ENCODE results near the gene CFAP45. TPM values are rescaled to one million over a fixed set of nuclear protein-coding genes. Genes with fewer than 3 reads are reported as not detected.

CFAP45 gene
- total and polyA plus RNA-seq, 9 of the 15 experiments (the other 6 are each of a cell fraction or from before 2014, with no cell fraction given): 0.65 to 2.4 (median 1.5) TPM

GRCh38 chr1:159938905-159939677, 39.1 kb upstream of the CFAP45 start:
- H3K36me3 ChIP-seq (ENCODE audit: control insufficient read depth, insufficient read depth, low read length): no peaks in the 10 kb centered on the region
- FAIRE-seq (no peak), DNase-seq (ENCODE audit: extremely low read depth in 1 of 4, low spot score in 3 of 4) (no peak), ATAC-seq (no peak)
- POLR2A ChIA-PET: interaction anchor here (0.6 to 1.5 kb wide), 3 partner anchors 15 to 157 kb away, joined by 3 to 5 read pairs (median 4); no protein-coding TSS in a partner anchor
- H3K4me3 ChIP-seq: no peak overlapping the region
- H4K20me1 ChIP-seq (replicated peaks; ENCODE audit: control insufficient read depth, insufficient read depth, low read length): peaks cover 7% of the 10 kb centered on the region; the same call in 1 of the 2 replicates
- H3K4me1 ChIP-seq (replicated peaks in 1 of 2; ENCODE audit: control insufficient read depth in 2 of 2, insufficient read depth in 2 of 2, low read length in 2 of 2): peaks cover 4 to 18% of the 10 kb centered on the region in 2 experiments; a peak in 4 of 5 replicates
- no peaks in the 10 kb centered on the region for H3K9me1 ChIP-seq (ENCODE audit: control insufficient read depth, insufficient read depth, low read length)
- 4% methylated on average over 6 of the region's 6 CpGs for WGBS (ENCODE audit: insufficient coverage, low coverage, missing lambda C conversion rate)
- H3K79me2 ChIP-seq (ENCODE audit: control insufficient read depth, insufficient read depth, low read length): no peaks in the 10 kb centered on the region
- CTCF ChIA-PET (ENCODE audit: low intra/inter-chr PET ratio): interaction anchor here (6.5 kb wide), 1 partner anchor 67 kb away, joined by 75 read pairs; no protein-coding TSS in a partner anchor
- H3K9ac ChIP-seq (ENCODE audit: insufficient read depth in 1 of 2, low read depth in 2 of 2, low read length in 2 of 2): no peak overlapping the region
- H3K9me3 ChIP-seq (replicated peaks; ENCODE audit: control insufficient read depth, insufficient read depth, low read depth, low read length): no peaks in the 10 kb centered on the region
- peaks cover 10 to 56% of the 10 kb centered on the region in 2 experiments for H3K27me3 ChIP-seq (ENCODE audit: control insufficient read depth in 2 of 2, insufficient read depth in 2 of 2, low read length in 2 of 2)
- intact Hi-C loops (cut with micrococcal nuclease) (loop anchor here (5.0 kb wide), 2 partner anchors 142 to 143 kb away; partner anchors contain the start of gene KCNJ9), in situ Hi-C loops (cut with MboI) (loop anchor here (5.0 kb wide), 1 partner anchor 68 kb away; no protein-coding TSS in a partner anchor)
- BruUV-seq (replicated peaks): no TSS peak
- H3K27ac ChIP-seq (ENCODE audit: extremely low read depth, low read depth, low read length): no peak overlapping the region
- H2AFZ ChIP-seq (ENCODE audit: low read depth, low read length): no peak overlapping the region
- H3K4me2 ChIP-seq (ENCODE audit: insufficient read depth, low read length): no peak overlapping the region
- TF ChIP-seq RAD21 (CRISPR knock-in tag; conservative IDR thresholded peaks at IDR 0.05 in 1 of 2, IDR thresholded peaks at IDR 0.05 in 1 of 2) (no peak), ZKSCAN1 (IDR thresholded peaks at IDR 0.05; ENCODE audit: low read depth, low read length) (no peak), ZNF121 (CRISPR knock-in tag; conservative IDR thresholded peaks at IDR 0.05) (peak; percentile 89)

All from K562 (cell line).